Hematopoietic multipotent progenitor cell treated with erythropoietin and hydrocortisone succinate and interleukin-3 and kit ligand, for 8 days (in vitro differentiated cells): ENCODE data around the gene SLC26A6.

ENCODE experiments used
- DNase-seq: peaks from one replicate; pipeline ENCODE4 v3.0.0-alpha.2; 2015

SLC26A6 gene

GRCh38 chr3:48630833-48631232 is 4.4 kb downstream of the SLC26A6 start:
- no peak for DNase-seq

- no peak for DNase-seq
Measured at GRCh38 chr3:48630407-48630806, 4.9 kb downstream of the SLC26A6 start.

- DNase-seq, result no peak
Measured at GRCh38 chr3:48629894-48630293, 5.4 kb downstream of the SLC26A6 start.

- DNase-seq, result no peak
Measured at GRCh38 chr3:48628277-48629017, 6.8 kb downstream of the SLC26A6 start.

- no peak for DNase-seq
Measured at GRCh38 chr3:48625600-48625999, 9.7 kb downstream of the SLC26A6 start.

- no peak for DNase-seq
Measured at GRCh38 chr3:48624767-48625166, 10.5 kb downstream of the SLC26A6 start.

GRCh38 chr3:48623851-48624547 is 11.3 kb downstream of the SLC26A6 start:
- DNase-seq, result no peak

GRCh38 chr3:48621461-48621869 is 13.8 kb downstream of the SLC26A6 start, which contains the start of gene TMEM89:
TMEM89 (minus strand) TSS chr3:48621769; CDS start chr3:48621756, 13 bp downstream.
- no peak for DNase-seq

- no peak for DNase-seq
Measured at GRCh38 chr3:48619541-48620524, 15.4 kb downstream of the SLC26A6 start.

- DNase-seq, result no peak
Measured at GRCh38 chr3:48617559-48617958, 17.7 kb downstream of the SLC26A6 start.

- no peak for DNase-seq
Measured at GRCh38 chr3:48614044-48614443, 21.2 kb downstream of the SLC26A6 start.

GRCh38 chr3:48612309-48612708 is 23.0 kb downstream of the SLC26A6 start:
- DNase-seq, result no peak

GRCh38 chr3:48609088-48610005 is 25.9 kb downstream of the SLC26A6 start, which contains the start of gene UQCRC1:
UQCRC1 (minus strand) TSS chr3:48609646; CDS start chr3:48609620, 26 bp downstream.
- peak; percentile 92 for DNase-seq

GRCh38 chr3:48607519-48607918 is 27.7 kb downstream of the SLC26A6 start:
- DNase-seq, result peak; percentile 40

- DNase-seq, result no peak
Measured at GRCh38 chr3:48601622-48601994, 33.7 kb downstream of the SLC26A6 start.

GRCh38 chr3:48600711-48601621 is 34.3 kb downstream of the SLC26A6 start:
- no peak for DNase-seq

GRCh38 chr3:48599509-48600285 is 35.6 kb downstream of the SLC26A6 start:
- DNase-seq, result no peak

GRCh38 chr3:48599077-48599501 is 36.2 kb downstream of the SLC26A6 start:
- no peak for DNase-seq

- no peak for DNase-seq
Measured at GRCh38 chr3:48598323-48599076, 36.8 kb downstream of the SLC26A6 start.
